HG03520 (cell line): ENCODE results near the gene TMEM30B.

Experiments
- ATAC-seq: cut with Tn5 transposase; IDR thresholded peaks from one replicate; pipeline ENCODE4 v1.9.1; 2021; ENCODE audit warnings: mild to moderate bottlenecking, moderate library complexity; ENCODE audit not compliant: unreplicated experiment

The TMEM30B gene

DNA sequence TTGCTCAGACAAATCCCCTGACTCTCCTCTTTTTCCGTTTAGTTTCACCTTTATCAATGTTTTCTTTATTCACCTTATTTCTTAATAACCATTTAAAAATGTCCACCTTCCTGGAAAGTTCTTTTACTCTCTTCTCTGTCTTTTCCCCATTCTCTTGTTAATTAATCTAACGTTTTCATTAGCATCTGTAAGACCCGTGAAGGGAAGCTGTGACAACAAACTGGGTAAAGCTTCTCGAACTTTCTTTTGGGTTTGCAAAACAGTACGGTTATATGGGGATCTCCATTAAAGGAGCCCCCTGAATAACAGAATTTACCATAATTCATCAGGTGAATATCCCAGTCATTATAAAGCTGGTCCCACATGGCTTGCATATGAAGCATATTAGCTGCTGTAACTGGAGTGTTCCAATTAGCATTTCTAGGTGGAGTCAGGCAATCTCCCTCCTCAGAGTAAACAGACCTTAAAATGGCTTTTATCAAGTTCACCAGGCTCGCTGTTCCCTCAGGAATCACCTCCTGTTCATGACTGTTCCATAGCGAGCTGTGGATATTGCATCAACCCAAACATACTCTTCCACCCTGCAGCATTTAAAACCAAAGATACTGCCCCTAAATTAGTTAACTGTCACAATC is 42.4 kb downstream of the TMEM30B start:
- no peak for ATAC-seq

DNA sequence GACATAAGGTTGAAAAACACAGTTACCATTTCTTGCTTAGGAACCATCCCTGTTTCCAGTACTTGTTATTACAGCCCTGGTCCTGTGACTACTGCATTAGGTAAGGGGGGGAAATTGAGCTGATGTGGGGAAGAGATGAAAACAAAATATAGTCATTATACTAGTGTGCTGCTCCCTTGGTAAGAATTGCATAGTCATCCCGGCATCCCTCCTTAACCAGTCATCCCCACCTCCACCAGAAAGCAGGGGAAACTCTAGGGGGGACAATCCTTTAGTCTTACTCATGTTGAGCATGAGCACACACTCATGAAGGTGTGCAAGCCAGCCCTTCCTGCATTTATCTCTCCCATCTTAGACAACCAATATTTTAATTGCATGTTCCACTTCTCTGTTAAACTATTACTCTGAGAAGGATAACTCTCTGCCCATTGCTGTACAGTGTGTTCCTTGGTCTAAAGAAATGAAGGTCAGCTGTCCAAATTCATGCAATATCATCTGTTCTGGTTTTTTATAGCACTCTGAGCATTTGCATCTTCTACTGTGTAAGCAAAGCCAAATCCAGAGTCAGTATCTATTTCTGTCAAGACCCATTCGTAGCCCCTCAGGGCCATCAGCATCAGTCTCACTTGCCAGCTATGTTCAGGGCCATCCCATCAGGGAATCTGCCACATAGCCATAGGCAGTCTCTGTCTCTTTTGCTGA is 46.8 kb downstream of the TMEM30B start:
- ATAC-seq, result no peak

DNA sequence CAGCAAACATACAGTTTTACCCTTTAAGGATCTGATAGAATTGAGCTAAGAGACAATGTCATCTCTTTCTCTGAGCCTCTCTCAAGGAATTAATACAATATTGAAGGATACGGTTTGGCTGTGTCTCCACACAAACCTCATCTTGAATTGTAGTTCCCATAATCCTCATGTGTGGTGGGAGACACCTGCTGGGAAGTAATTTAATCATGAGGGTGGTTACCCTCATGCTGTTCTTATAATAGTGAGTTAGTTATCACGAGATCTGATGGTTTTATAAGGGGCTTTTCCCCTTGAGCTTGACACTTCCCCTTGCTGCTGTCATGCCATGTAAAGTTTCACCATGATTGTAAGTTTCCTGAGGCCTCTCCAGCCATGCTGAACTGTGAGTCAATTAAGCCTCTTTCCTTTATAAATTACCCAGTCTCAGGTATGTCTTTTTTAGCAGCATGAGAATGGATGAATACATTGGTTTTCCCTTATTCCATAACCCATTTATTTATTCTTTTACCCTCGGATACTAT is 47.6 kb downstream of the TMEM30B start:
- no peak for ATAC-seq

GRCh38 chr14:61231810-61232209 is 49.3 kb downstream of the TMEM30B start:
- ATAC-seq, result no peak

- ATAC-seq, result no peak
Measured at GRCh38 chr14:61229981-61230380, 51.2 kb downstream of the TMEM30B start.

- no peak for ATAC-seq
Measured at GRCh38 chr14:61229475-61229888, 51.7 kb downstream of the TMEM30B start.

DNA sequence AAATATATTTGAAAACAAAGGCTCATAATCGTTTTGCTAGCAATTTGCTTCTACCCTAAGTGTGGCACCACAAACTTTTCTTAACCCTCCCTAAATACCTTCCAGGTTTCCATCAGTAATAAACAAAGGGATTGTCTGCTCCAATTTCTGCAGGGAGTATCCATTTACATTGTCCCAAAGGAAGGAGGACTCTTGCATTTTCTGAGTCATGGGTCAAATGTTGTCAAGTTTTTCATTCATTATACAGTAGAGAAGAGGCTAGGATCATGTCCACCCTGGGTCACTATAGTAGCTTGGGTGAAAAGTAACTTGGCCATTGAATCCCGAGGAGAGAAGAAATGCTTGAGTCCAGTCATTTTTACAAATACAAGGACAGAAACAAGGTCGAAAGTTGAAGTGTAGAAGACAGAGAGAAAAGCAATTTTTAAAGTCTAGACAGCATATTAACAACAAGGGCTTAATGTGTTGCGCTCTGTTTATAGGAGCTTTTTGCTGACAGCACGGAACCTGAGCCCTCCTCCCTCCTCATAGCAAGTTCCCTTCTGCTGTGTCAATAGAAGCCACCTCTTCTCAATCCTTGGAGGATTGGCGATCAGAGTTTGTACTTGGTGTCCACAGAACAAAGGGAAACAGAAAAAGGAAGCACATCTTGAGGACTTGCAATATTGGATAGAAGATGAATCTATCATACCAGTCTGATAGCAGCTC is 53.1 kb downstream of the TMEM30B start:
- ATAC-seq, result no peak
